ENCODE data around the gene ANTXRL. TPM values are rescaled to one million over a fixed set of nuclear protein-coding genes. Genes with fewer than 3 reads are reported as not detected.

ANTXRL gene
- total and polyA plus RNA-seq, 2 of the 8 experiments (the other 6 are each of a cell fraction or from before 2014, with no cell fraction given), result not detected

DNA sequence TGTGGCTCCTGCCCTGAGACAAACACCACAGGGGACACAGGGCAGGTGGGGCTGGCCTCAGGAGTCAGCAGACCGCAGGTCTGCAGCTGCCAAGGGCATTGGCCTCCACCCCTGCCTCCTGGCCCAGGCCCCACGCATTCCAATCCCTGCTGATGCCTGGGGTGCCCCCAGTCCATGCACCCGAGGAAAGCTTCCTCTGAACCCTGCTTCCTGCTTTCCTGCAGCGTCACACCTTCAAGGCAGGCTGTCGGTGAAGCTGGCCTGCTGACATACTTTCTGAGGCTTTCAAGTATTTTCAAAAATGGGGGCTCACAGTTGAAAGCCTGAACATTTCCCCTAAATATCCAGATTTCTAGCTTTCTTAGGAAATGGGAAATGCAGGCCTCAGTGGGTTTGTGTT is 22.5 kb upstream of the ANTXRL start:
- FAIRE-seq (no peak), DNase-seq (ENCODE audit: low read depth in 1 of 2, low spot score in 2 of 2) (peak in 1 of 2 experiments; percentile 41)
- H2BK15ac ChIP-seq (ENCODE audit: low read length), result no peak overlapping the region
- H2AK5ac ChIP-seq (ENCODE audit: low read depth, low read length), result no peak overlapping the region
- H3K18ac ChIP-seq (ENCODE audit: extremely low read depth, low read length), result no peak overlapping the region
- peaks cover 11% of the 10 kb centered on the region; the same call in 1 of the 2 replicates for H3K23me2 ChIP-seq (ENCODE audit: low read depth, low read length)
- H3K79me1 ChIP-seq (ENCODE audit: low read depth, low read length), result 0 out of 2 replicates have a peak, but pooled peaks cover 2% of the 10 kb centered on the region
- no peak overlapping the region for H2AFZ ChIP-seq (ENCODE audit: low read length)
- no peaks in the 10 kb centered on the region for H3K36me3 ChIP-seq (ENCODE audit: control insufficient read depth in 2 of 4, insufficient read depth in 4 of 4, low read length in 3 of 4)
- no peak overlapping the region for H3K4ac ChIP-seq (replicated peaks; ENCODE audit: insufficient read length, low read depth, low read length)
- no peak overlapping the region for H4K91ac ChIP-seq (replicated peaks; ENCODE audit: insufficient read length, low read length)
- H3K9ac ChIP-seq (replicated peaks in 1 of 4; ENCODE audit: extremely low read depth in 1 of 4, low read depth in 3 of 4, low read length in 3 of 4), result no peak overlapping the region
- no peak overlapping the region for H3K23ac ChIP-seq (ENCODE audit: insufficient read length)
- H3K14ac ChIP-seq (ENCODE audit: insufficient read length), result no peak overlapping the region
- H3K4me2 ChIP-seq (ENCODE audit: insufficient read depth in 1 of 2, low read depth in 2 of 2, low read length in 2 of 2), result no peak overlapping the region
- WGBS, 2 experiments (ENCODE audit: extremely low coverage in 1 of 2, insufficient coverage in 1 of 2, insufficient read length in 1 of 2, insufficient replicate concordance in 2 of 2, low coverage in 1 of 2, low lambda C conversion rate in 2 of 2, missing lambda C conversion rate in 1 of 2), result 92% methylated on average over 5 of the region's 5 CpGs; no CpG with 5 or more reads in 1 of the 2 experiments
- H4K8ac ChIP-seq (ENCODE audit: extremely low read depth, insufficient read depth, low read length), result peak overlapping the region; percentile 23
- H3K27me3 ChIP-seq (replicated peaks in 1 of 4; ENCODE audit: control insufficient read depth in 3 of 4, extremely low read depth in 1 of 4, insufficient read depth in 3 of 4, low read length in 3 of 4), result no peaks in the 10 kb centered on the region
- POLR2A ChIA-PET (ENCODE audit: partially characterized antibody), result no interaction called here
- CTCF ChIA-PET (ENCODE audit: partially characterized antibody), result interaction anchor here (1.2 to 4.2 kb wide), 4 partner anchors 8 to 35 kb away, joined by 3 to 32 read pairs (median 6); no protein-coding TSS in a partner anchor
- H3K79me2 ChIP-seq (ENCODE audit: control insufficient read depth in 1 of 2, insufficient read depth in 2 of 2, low read length in 2 of 2), result no peaks in the 10 kb centered on the region
- H4K20me1 ChIP-seq (replicated peaks in 1 of 2; ENCODE audit: control insufficient read depth in 1 of 2, insufficient read depth in 2 of 2, low read length in 2 of 2), result peaks cover 0 to 6% of the 10 kb centered on the region in 2 experiments
- H3K9me3 ChIP-seq (ENCODE audit: insufficient read depth in 2 of 2, low read depth in 1 of 2, low read length in 1 of 2), result no peaks in the 10 kb centered on the region
- H2BK20ac ChIP-seq (ENCODE audit: low read length), result no peak overlapping the region
- no peak overlapping the region for H4K5ac ChIP-seq (ENCODE audit: insufficient read length, low read depth, low read length)
- H3K4me3 ChIP-seq (ENCODE audit: extremely low read depth in 1 of 4, insufficient read depth in 2 of 4, low read depth in 3 of 4, low read length in 4 of 4), result no peak overlapping the region
- no peak overlapping the region for H2BK5ac ChIP-seq (ENCODE audit: low read depth, low read length)
- no peak overlapping the region for H2BK12ac ChIP-seq (ENCODE audit: low read depth, low read length)
- no peaks in the 10 kb centered on the region for H3K4me1 ChIP-seq (replicated peaks in 1 of 4; ENCODE audit: control insufficient read depth in 3 of 4, insufficient read depth in 4 of 4, low read length in 3 of 4)
- no peak overlapping the region for H2BK120ac ChIP-seq (replicated peaks; ENCODE audit: low read depth, low read length)
- H3K27ac ChIP-seq (ENCODE audit: low read depth, low read length), result no peak overlapping the region
- H3K56ac ChIP-seq (replicated peaks; ENCODE audit: insufficient read length, low read depth, low read length), result no peak overlapping the region
- TF ChIP-seq PHF8 (conservative IDR thresholded peaks at IDR 0.05; ENCODE audit: low read depth, low read length) (no peak), BRCA1 (IDR thresholded peaks at IDR 0.05; ENCODE audit: low read depth, low read length) (no peak), POLR2AphosphoS5 (IDR thresholded peaks at IDR 0.05; ENCODE audit: low read depth, low read length) (no peak), KDM5A (IDR thresholded peaks at IDR 0.05; ENCODE audit: low read length) (no peak), BACH1 (IDR thresholded peaks at IDR 0.05; ENCODE audit: low read length) (no peak), RBBP5 (IDR thresholded peaks at IDR 0.05; ENCODE audit: borderline replicate concordance, low read depth, low read length) (no peak), CEBPB (IDR thresholded peaks at IDR 0.05; ENCODE audit: low read depth, low read length) (no peak), TEAD4 (IDR thresholded peaks at IDR 0.05; ENCODE audit: low read depth, low read length) (no peak), RAD21 (IDR thresholded peaks at IDR 0.05 in 1 of 2, conservative IDR thresholded peaks at IDR 0.05 in 1 of 2; ENCODE audit: low read depth in 2 of 2, low read length in 2 of 2) (no peak), HDAC2 (IDR thresholded peaks at IDR 0.05; ENCODE audit: borderline replicate concordance in 1 of 2, low read depth in 2 of 2, low read length in 2 of 2) (no peak), EP300 (IDR thresholded peaks at IDR 0.05; ENCODE audit: borderline replicate concordance in 1 of 2, low read depth in 2 of 2, low read length in 2 of 2) (no peak)
- TF ChIP-seq, protein P1, sequence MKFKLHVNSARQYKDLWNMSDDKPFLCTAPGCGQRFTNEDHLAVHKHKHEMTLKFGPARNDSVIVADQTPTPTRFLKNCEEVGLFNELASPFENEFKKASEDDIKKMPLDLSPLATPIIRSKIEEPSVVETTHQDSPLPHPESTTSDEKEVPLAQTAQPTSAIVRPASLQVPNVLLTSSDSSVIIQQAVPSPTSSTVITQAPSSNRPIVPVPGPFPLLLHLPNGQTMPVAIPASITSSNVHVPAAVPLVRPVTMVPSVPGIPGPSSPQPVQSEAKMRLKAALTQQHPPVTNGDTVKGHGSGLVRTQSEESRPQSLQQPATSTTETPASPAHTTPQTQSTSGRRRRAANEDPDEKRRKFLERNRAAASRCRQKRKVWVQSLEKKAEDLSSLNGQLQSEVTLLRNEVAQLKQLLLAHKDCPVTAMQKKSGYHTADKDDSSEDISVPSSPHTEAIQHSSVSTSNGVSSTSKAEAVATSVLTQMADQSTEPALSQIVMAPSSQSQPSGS (IDR thresholded peaks at IDR 0.05; ENCODE audit: low read length), result no peak

Measured in H1 (cell line).